ENCODE results near the gene APBB2.
"Not testable (repeated sequence)": the region's sequence is repeated elsewhere in the genome, so short reads cannot be mapped to it uniquely, and the experiment has no call there.

APBB2 gene

DNA sequence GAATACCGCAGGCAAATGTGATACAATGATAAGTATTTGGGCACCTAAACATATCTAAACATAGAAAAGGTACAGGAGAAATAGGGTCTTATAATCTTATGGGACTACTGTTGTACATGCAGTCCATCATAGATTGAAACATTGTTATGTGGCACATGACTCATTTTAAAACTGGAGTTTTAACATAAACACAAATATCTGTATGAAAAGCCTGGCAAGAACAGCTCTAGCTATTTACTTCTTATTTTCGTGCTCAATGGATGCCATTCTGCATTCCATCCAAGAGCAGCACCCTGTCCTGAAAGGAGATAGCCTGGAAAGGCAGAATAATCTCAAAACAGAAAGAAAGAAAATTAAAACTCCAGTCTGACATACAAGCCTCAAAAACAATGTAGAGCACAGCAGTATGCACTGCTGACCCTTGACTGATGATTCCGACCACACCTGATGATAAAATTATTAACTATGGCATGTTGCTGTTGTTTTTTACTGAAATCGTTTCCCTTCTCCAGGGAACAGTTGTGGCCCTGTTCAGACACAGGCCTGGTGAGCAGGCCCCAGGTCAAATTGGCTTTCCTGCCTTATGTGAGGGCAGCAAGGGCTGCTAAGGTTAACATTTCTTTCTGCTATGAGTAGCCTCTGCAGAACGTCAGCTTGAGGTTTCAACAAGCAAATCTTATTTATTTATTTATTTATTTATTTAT, 152.7 kb downstream of the APBB2 start:
- no peak for DNase-seq (ENCODE audit: low read depth, low spot score)

GRCh38 chr4:41060352-41061334, 153.7 kb downstream of the APBB2 start:
- DNase-seq (ENCODE audit: low read depth, low spot score) = no peak

DNA sequence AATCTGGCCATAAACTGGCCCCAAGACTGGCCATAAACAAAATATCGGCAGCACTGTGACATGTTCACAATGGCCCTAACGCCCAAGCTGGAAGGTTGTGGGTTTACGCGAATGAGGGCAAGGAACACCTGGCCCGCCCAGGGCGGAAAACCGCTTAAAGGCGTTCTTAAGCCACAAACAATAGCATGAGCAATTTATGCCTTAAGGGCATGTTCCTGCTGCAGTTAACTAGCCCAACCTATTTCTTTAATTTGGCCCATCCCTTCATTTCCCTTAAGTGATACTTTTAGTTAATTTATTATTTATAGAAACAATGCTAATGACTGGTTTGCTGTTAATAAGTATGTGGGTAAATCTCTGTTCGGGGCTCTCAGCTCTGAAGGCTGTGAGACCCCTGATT, 154.9 kb downstream of the APBB2 start:
- not testable (repeated sequence) for DNase-seq (ENCODE audit: low read depth, low spot score)

- peak; percentile 43 for DNase-seq (ENCODE audit: low read depth, low spot score)
Observed at GRCh38 chr4:41058426-41058825, 155.9 kb downstream of the APBB2 start.

DNA sequence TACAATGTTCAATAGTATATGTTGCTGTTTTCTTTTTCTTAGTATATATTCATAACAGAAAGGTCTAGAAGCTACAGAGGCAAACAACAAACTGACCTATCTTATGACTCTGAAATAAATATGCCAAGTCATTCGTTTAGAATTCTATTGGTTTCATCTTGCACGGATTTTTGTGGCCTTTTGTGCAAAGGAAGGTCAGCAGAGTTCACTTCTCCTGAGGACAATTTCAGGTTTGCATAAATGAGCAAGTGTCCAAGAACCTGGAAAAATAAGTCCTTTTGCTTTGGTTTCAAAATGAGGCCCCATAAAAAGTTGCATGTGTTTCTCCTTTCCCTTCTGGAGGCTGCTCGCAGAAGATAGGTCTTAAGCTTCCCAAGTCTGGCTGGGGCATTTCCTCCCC, 156.9 kb downstream of the APBB2 start:
- DNase-seq (ENCODE audit: low read depth, low spot score) = peak; percentile 36

DNA sequence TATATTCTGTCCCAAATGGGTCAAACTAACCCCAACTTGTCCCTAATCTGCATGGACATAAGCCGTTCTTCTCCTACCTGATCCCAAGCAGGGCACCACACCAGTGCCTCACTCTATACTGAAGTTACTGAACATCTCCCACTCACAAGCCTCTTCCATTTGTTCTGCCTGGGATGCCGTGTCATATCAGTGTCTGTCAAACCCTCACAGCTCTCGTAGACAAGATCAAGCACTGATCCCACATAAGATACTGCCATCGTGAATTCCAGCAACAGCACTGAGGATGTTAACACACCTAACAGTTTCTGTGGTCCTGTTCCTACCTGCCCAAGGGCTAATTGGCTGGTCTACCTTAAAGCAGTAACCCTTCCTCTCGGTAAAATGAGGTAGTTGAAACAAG, 162.1 kb downstream of the APBB2 start:
- DNase-seq (ENCODE audit: low read depth, low spot score) = no peak

DNA sequence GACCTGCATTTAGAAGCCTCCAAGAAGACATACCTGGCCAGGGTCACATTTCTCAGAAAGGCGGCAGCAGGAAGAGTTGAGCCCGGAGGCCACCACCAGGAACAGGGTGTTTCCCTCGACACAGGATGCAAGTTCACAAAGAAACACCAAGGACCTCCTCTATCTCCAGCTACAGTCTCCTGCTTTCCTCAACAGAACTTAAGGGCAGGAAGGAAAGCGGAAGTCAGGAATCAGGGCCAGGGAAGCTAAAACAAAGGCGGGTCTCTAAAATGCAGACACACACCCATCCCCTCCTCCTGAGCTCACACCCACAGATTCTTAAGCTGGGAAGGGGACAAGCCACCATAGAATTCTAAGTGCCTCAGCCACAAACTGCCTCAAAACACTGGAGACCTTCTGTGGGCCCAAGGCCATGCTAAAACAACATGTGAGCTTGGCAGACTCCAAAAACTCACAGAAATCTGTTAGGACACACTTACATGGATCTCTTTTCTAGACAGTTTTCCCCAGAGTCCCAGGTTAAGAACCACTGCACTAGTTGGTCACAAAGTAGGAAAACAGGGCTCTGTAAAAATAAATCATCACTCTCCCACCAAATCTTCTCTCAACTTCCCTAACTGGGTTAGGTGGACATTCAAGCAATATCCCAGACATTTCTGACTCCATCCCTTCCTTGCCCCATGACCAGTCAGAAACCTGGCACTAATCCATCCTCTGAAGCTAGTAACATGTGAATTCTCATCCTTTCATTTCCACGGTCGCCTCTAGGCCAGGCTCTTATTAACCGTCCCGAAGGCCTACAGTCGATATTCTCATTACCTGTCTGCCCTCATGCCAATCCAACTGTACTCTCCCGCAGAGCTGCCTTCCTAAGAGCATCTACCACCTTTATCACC, 163.2 kb downstream of the APBB2 start:
- DNase-seq (ENCODE audit: low read depth, low spot score) = no peak

- no peak for DNase-seq (ENCODE audit: low read depth, low spot score)
Observed at GRCh38 chr4:41050116-41050515, 164.2 kb downstream of the APBB2 start.

DNA sequence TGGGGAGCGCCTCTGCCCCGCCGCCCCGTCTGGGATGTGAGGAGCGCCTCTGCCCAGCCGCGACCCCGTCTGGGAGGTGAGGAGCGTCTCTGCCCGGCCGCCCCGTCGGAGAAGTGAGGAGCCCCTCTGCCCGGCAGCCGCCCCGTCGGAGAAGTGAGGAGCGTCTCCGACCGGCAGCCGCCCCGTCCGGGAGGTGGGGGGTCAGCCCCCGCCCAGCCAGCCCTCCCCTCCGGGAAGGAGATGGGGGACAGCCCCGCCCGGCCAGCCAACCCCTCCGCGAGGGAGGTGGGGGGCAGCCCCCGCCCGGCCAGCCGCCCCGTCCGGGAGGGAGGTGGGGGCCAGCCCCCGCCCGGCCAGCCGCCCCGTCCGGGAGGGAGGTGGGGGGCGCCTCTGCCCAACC, 165.2 kb downstream of the APBB2 start:
- not testable (repeated sequence) for DNase-seq (ENCODE audit: low read depth, low spot score)

- no peak for DNase-seq (ENCODE audit: low read depth, low spot score)
Observed at GRCh38 chr4:41044791-41045190, 169.6 kb downstream of the APBB2 start.

DNA sequence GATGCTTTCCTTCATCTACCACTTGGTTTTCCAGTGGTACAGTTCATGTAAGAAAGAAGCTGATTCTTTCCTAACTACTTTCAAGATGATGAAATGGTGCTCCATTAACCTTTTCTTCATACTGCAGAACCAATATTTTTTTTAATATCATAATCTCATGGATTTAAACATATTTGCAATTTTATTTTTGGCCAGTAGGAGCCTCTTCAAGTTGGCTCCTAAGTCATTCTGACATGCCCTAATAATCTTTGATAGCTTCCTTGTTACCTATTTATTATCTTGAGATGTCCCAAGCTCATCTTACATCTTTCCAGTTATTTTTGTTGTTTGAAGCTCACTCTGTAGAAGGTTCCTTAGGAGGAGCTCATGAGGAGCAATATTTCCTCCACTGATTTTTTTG, 170.2 kb downstream of the APBB2 start:
- no peak for DNase-seq (ENCODE audit: low read depth, low spot score)

DNA sequence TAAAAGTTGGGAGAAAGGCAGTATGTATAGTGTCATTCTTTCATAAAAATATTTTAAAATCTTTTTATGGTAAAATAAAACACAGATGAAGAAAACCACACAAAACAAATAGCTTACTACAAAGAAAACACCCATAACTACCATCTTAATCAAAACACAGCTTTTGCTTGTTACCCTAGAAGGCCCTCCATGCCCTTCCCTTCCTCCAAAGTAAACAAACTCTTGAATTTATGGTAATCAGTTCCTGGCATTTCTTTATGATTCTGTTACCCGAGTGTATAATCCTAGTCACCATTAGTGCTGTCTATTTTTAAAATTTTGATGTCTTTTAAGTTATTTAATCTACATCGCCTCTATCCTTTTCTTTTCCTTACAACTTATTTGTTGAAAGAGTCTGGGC, 170.9 kb downstream of the APBB2 start:
- DNase-seq (ENCODE audit: low read depth, low spot score) = no peak

GRCh38 chr4:41041551-41041950, 172.8 kb downstream of the APBB2 start:
- DNase-seq (ENCODE audit: low read depth, low spot score) = no peak

DNA sequence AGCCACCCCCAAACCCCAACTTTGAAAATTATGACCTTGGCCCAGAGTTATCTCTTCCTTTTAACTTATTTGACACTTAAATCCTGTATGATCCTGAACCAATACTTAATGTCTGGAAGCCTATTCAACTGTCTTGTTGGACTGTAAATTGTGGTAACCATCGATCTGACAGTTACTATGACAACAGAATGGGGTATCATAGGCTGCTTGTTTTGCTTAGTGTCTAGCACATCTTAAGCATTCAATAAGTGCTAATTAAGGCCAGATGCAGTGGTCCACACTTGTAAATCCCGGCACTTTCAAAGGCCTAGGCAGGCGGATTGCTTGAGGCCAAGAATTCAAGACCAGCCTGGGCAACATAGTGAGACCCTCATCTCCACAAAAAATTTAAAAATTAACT, 175.0 kb downstream of the APBB2 start:
- no peak for DNase-seq (ENCODE audit: low read depth, low spot score)

DNA sequence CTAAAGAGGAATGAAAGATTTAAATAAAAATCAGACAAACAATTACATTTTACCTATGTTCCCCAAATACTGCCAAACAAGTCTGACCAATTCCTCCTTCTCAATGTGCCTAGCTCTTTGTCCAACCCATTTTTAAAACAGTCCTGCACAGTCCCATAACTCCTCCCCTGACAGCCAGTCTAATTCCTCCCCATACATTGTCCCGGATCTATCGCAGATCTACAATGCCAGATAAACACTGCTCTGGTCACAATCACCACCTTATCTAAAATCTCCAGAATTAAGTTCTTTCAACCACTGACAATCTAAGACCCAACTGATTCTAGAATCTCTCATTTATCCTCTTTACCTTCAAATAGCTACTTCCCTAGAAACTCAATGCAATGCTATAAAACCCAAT, 176.0 kb downstream of the APBB2 start:
- DNase-seq (ENCODE audit: low read depth, low spot score) = no peak

- no peak for DNase-seq (ENCODE audit: low read depth, low spot score)
Observed at GRCh38 chr4:41029098-41029497, 185.2 kb downstream of the APBB2 start.

DNA sequence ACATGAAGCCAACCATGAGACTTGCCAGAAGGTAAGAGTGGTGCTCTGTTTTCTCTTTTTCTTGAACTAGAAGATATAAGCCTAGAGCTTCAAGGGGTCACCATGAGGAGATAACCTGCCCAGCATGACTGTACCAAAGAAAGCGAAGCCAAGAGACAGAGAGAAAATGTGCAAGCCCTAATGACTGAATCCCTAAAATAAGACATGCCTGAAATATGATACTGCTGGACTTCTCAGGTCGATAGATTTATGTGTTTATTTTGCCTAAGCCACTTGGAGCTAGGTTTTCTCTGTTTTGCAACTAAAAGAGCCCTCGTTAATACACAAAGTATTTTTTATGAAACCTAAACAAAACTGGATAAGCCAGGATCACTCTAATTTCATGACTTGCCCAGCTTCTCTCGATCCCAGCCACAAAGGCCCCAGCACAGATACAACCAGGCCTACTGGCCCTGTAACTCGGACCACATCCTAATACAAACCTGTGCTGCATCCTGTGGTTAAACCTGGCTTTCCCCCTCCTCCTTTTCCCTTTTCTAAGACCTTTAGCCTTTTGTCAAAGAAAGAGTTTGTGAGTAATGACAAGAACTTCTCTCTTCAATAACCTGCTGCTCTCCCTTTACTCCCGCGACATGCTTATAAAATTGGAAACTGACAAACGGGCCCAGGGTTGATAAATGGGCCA, 185.8 kb downstream of the APBB2 start:
- DNase-seq (ENCODE audit: low read depth, low spot score) = no peak

DNA sequence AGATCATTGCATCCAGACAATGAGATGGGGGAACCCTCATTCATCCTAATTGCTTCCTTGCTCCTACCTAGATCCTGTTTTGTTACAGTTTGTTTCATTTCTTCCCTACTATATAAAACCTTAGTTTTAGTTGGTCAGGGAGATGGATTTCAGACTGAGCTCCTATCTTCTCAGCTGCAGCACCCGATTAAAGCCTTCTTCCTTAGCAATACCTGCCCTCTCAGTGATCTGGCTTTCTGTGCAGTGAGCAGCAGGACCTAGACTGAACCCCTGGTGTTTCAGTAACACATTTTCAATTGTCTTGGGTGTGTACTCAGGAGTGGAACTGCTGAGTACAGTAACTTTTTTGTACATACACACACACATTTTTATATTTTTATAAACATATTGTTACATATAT, 187.4 kb downstream of the APBB2 start:
- no peak for DNase-seq (ENCODE audit: low read depth, low spot score)

GRCh38 chr4:41025824-41026223, 188.5 kb downstream of the APBB2 start:
- no peak for DNase-seq (ENCODE audit: low read depth, low spot score)

DNA sequence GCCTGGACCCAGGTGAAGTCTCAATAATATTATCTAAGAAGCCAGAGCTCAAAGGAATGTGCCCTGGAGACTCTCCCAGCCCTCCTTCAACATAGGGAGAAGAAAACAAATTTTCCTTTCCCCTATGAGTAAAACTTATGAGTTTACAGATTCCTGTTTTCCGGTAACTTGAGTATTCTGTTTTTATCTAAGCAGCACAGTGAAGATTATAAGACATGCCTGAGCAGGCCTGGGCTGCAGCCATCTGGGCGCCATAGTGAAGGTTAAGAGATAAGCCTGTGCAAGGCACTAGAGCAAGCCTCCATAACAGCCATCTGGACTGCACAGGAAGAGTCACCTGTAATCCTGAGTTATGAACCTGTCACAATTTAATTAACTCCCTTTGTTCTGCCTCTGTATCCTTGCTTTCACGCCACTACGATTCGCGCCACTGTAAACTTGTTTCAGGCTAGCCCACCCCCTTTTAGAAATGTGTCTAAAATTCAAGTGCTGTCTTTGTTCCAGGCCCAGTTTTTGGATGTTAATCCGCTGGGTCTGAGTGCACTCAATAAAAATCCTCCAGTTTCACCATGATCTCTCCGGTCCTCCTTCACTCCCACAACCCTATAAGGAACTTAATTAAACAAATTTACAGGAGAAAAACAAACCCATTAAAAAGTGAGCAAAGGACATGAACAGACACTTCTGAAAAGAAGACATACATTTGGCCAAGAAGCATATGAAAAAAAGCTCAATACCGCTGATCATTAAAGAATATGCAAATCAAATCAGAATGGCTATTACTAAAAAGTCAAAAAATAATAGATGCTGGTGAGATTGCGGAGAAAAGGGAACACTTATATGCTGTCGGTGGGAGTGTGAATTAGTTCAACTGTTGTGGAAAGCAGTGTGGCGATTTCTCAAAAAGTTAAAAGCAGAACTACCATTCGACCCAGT, 189.5 kb downstream of the APBB2 start:
- DNase-seq (ENCODE audit: low read depth, low spot score) = peak; percentile 10
